ENCODE results near the gene TMEM131. TPM values are rescaled to one million over a fixed set of nuclear protein-coding genes. Genes with fewer than 3 reads are reported as not detected.
A peak's percentile ranks its signal among the peaks of the same experiment; 100 is the strongest.

TMEM131 gene
- total and polyA plus RNA-seq, 10 of the 15 experiments (the other 5 are each of a cell fraction or from before 2014, with no cell fraction given), result 6.0 to 48.2 (median 23.2) TPM

- TF ChIP-seq MEF2A (IDR thresholded peaks at IDR 0.05; ENCODE audit: insufficient read depth, low read depth, low read length) (peak; percentile 62; the same call in 1 of the 2 replicates), SIX5 (IDR thresholded peaks at IDR 0.05; ENCODE audit: low read depth, low read length, severe bottlenecking) (no peak), ATF3 (IDR thresholded peaks at IDR 0.05; ENCODE audit: borderline replicate concordance, extremely low read depth, low read depth, low read length) (no peak), CEBPZ (IDR thresholded peaks at IDR 0.05; ENCODE audit: low read depth, low read length) (no peak), CHD4 (IDR thresholded peaks at IDR 0.05) (no peak), IKZF2 (IDR thresholded peaks at IDR 0.05) (peak; percentile 61 to 67; a peak in 2 of 4 replicates), NFXL1 (IDR thresholded peaks at IDR 0.05; ENCODE audit: borderline replicate concordance) (no peak), ZSCAN29 (IDR thresholded peaks at IDR 0.05) (no peak), RAD51 (IDR thresholded peaks at IDR 0.05) (no peak), KLF5 (IDR thresholded peaks at IDR 0.05; ENCODE audit: partially characterized antibody) (no peak), ZNF622 (IDR thresholded peaks at IDR 0.05) (no peak), RAD21 (IDR thresholded peaks at IDR 0.05; ENCODE audit: insufficient read depth, low read depth, low read length) (peak; percentile 64), MTA2 (IDR thresholded peaks at IDR 0.05; ENCODE audit: low read depth) (peak; percentile 44), TCF12 (IDR thresholded peaks at IDR 0.05; ENCODE audit: low read depth, low read length) (0 out of 2 replicates have a peak, but pooled peaks have one; percentile 32), SMC3 (IDR thresholded peaks at IDR 0.05; ENCODE audit: borderline replicate concordance, low read length) (peak; percentile 36; the same call in 1 of the 2 replicates), POLR2AphosphoS2 (IDR thresholded peaks at IDR 0.05; ENCODE audit: low read depth, low read length) (no peak), RCOR1 (conservative IDR thresholded peaks at IDR 0.05; ENCODE audit: low read depth, low read length) (no peak), NR2F1 (conservative IDR thresholded peaks at IDR 0.05) (peak; percentile 79), NFIC (IDR thresholded peaks at IDR 0.05; ENCODE audit: low read depth, low read length) (peak; percentile 64; the same call in 1 of the 2 replicates)
- TF ChIP-seq, protein P1, sequence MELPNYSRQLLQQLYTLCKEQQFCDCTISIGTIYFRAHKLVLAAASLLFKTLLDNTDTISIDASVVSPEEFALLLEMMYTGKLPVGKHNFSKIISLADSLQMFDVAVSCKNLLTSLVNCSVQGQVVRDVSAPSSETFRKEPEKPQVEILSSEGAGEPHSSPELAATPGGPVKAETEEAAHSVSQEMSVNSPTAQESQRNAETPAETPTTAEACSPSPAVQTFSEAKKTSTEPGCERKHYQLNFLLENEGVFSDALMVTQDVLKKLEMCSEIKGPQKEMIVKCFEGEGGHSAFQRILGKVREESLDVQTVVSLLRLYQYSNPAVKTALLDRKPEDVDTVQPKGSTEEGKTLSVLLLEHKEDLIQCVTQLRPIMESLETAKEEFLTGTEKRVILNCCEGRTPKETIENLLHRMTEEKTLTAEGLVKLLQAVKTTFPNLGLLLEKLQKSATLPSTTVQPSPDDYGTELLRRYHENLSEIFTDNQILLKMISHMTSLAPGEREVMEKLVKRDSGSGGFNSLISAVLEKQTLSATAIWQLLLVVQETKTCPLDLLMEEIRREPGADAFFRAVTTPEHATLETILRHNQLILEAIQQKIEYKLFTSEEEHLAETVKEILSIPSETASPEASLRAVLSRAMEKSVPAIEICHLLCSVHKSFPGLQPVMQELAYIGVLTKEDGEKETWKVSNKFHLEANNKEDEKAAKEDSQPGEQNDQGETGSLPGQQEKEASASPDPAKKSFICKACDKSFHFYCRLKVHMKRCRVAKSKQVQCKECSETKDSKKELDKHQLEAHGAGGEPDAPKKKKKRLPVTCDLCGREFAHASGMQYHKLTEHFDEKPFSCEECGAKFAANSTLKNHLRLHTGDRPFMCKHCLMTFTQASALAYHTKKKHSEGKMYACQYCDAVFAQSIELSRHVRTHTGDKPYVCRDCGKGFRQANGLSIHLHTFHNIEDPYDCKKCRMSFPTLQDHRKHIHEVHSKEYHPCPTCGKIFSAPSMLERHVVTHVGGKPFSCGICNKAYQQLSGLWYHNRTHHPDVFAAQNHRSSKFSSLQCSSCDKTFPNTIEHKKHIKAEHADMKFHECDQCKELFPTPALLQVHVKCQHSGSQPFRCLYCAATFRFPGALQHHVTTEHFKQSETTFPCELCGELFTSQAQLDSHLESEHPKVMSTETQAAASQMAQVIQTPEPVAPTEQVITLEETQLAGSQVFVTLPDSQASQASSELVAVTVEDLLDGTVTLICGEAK (IDR thresholded peaks at IDR 0.05; ENCODE audit: borderline replicate concordance), result no peak
- TF ChIP-seq, protein P2, sequence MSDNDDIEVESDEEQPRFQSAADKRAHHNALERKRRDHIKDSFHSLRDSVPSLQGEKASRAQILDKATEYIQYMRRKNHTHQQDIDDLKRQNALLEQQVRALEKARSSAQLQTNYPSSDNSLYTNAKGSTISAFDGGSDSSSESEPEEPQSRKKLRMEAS (IDR thresholded peaks at IDR 0.05; ENCODE audit: low read depth, low read length), result no peak
- TF ChIP-seq, protein P3, sequence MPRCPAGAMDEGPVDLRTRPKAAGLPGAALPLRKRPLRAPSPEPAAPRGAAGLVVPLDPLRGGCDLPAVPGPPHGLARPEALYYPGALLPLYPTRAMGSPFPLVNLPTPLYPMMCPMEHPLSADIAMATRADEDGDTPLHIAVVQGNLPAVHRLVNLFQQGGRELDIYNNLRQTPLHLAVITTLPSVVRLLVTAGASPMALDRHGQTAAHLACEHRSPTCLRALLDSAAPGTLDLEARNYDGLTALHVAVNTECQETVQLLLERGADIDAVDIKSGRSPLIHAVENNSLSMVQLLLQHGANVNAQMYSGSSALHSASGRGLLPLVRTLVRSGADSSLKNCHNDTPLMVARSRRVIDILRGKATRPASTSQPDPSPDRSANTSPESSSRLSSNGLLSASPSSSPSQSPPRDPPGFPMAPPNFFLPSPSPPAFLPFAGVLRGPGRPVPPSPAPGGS (IDR thresholded peaks at IDR 0.05; ENCODE audit: borderline replicate concordance, insufficient read depth, low read depth, low read length, poor library complexity, severe bottlenecking), result no peak
Measured at GRCh38 chr2:97870396-97870843, 125.3 kb downstream of the TMEM131 start (continued).

Data from GM12878 (cell line).